ENCODE measurements around the gene PKIB.
"Not testable (repeated sequence)": the region's sequence is repeated elsewhere in the genome, so short reads cannot be mapped to it uniquely, and the experiment has no call there.

Gene PKIB

DNA sequence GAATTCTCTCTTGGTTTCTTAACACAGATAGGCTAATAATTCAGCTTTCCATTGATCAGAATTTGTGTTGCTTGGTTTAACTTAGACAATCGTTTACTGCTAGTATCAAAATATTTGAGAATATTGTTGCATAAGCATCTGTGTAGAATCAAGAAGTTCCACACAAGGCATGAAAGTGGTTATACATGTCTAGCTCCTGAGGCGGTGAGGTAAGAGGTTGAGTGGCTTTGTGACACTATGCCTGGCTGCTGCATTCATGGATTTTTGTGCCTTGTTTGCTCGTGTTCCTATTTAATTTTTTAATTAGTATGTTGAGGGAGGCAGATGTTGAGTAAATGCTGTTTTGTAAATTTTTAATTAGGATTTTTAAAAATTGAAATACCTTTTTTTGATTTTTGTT is 10.2 kb downstream of the PKIB start:
- peaks cover 4% of the 10 kb centered on the region for H3K4me1 ChIP-seq (ENCODE audit: control insufficient read depth, insufficient read depth, low read length, unreplicated experiment)
- H3K27ac ChIP-seq (ENCODE audit: low read depth, low read length), result no peak overlapping the region
- peaks cover 6% of the 10 kb centered on the region; the same call in 1 of the 2 replicates for H3K27me3 ChIP-seq (ENCODE audit: insufficient read depth, low read length)
- no peaks in the 10 kb centered on the region for H3K79me2 ChIP-seq (ENCODE audit: control insufficient read depth, insufficient read depth, low read length, unreplicated experiment)
- H2AFZ ChIP-seq (ENCODE audit: low read length, unreplicated experiment), result no peak overlapping the region
- H3K4me3 ChIP-seq (ENCODE audit: low read depth, low read length), result no peak overlapping the region
- no peaks in the 10 kb centered on the region for H3K36me3 ChIP-seq (ENCODE audit: insufficient read depth, low read length)

- Histone ChIP-seq H3K4me1 (ENCODE audit: control insufficient read depth, insufficient read depth, low read length, unreplicated experiment) (peaks cover 4% of the 10 kb centered on the region), H2AFZ (ENCODE audit: low read length, unreplicated experiment) (no peak overlapping the region), H3K4me3 (ENCODE audit: low read depth, low read length) (no peak overlapping the region), H3K27ac (ENCODE audit: low read depth, low read length) (no peak overlapping the region), H3K27me3 (ENCODE audit: insufficient read depth, low read length) (peaks cover 6% of the 10 kb centered on the region; the same call in 1 of the 2 replicates), H3K36me3 (ENCODE audit: insufficient read depth, low read length) (no peaks in the 10 kb centered on the region), H3K79me2 (ENCODE audit: control insufficient read depth, insufficient read depth, low read length, unreplicated experiment) (no peaks in the 10 kb centered on the region)
Measured at GRCh38 chr6:122620902-122621301, 10.7 kb downstream of the PKIB start.

GRCh38 chr6:122621638-122622037 is 11.4 kb downstream of the PKIB start:
- no peak overlapping the region for H2AFZ ChIP-seq (ENCODE audit: low read length, unreplicated experiment)
- no peak overlapping the region for H3K27ac ChIP-seq (ENCODE audit: low read depth, low read length)
- no peaks in the 10 kb centered on the region for H3K36me3 ChIP-seq (ENCODE audit: insufficient read depth, low read length)
- H3K4me3 ChIP-seq (ENCODE audit: low read depth, low read length), result no peak overlapping the region
- H3K79me2 ChIP-seq (ENCODE audit: control insufficient read depth, insufficient read depth, low read length, unreplicated experiment), result no peaks in the 10 kb centered on the region
- H3K4me1 ChIP-seq (ENCODE audit: control insufficient read depth, insufficient read depth, low read length, unreplicated experiment), result peaks cover 4% of the 10 kb centered on the region
- peaks cover 6% of the 10 kb centered on the region; the same call in 1 of the 2 replicates for H3K27me3 ChIP-seq (ENCODE audit: insufficient read depth, low read length)

- Histone ChIP-seq H2AFZ (ENCODE audit: low read length, unreplicated experiment) (no peak overlapping the region), H3K4me3 (ENCODE audit: low read depth, low read length) (no peak overlapping the region), H3K36me3 (ENCODE audit: insufficient read depth, low read length) (no peaks in the 10 kb centered on the region), H3K27me3 (ENCODE audit: insufficient read depth, low read length) (peaks cover 6% of the 10 kb centered on the region; the same call in 1 of the 2 replicates), H3K27ac (ENCODE audit: low read depth, low read length) (no peak overlapping the region), H3K79me2 (ENCODE audit: control insufficient read depth, insufficient read depth, low read length, unreplicated experiment) (no peaks in the 10 kb centered on the region), H3K4me1 (ENCODE audit: control insufficient read depth, insufficient read depth, low read length, unreplicated experiment) (no peaks in the 10 kb centered on the region)
Measured at GRCh38 chr6:122622479-122622878, 12.3 kb downstream of the PKIB start.

DNA sequence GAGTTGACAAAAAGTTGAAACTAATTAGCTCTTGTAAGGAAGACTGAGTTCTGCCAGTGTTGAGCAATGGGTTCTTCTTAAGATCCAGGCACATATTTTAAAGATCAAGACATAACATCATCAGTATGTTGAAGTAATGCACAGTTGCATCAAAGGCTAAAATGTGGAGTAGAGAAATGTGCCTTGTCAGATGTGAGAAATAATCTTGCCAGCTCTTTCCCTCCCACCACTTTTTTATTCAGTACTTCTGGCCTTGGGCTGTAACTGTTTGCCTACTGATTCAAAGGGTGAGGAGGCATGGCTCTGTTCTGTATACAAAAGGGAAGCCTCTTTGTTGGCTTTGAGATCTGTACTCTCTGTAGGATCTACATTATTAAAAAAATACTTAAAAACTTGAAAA is 13.1 kb downstream of the PKIB start:
- no peaks in the 10 kb centered on the region for H3K79me2 ChIP-seq (ENCODE audit: control insufficient read depth, insufficient read depth, low read length, unreplicated experiment)
- no peaks in the 10 kb centered on the region for H3K4me1 ChIP-seq (ENCODE audit: control insufficient read depth, insufficient read depth, low read length, unreplicated experiment)
- no peaks in the 10 kb centered on the region for H3K36me3 ChIP-seq (ENCODE audit: insufficient read depth, low read length)
- H3K27ac ChIP-seq (ENCODE audit: low read depth, low read length), result no peak overlapping the region
- peaks cover 6% of the 10 kb centered on the region; the same call in 1 of the 2 replicates for H3K27me3 ChIP-seq (ENCODE audit: insufficient read depth, low read length)
- H3K4me3 ChIP-seq (ENCODE audit: low read depth, low read length), result no peak overlapping the region
- H2AFZ ChIP-seq (ENCODE audit: low read length, unreplicated experiment), result no peak overlapping the region

DNA sequence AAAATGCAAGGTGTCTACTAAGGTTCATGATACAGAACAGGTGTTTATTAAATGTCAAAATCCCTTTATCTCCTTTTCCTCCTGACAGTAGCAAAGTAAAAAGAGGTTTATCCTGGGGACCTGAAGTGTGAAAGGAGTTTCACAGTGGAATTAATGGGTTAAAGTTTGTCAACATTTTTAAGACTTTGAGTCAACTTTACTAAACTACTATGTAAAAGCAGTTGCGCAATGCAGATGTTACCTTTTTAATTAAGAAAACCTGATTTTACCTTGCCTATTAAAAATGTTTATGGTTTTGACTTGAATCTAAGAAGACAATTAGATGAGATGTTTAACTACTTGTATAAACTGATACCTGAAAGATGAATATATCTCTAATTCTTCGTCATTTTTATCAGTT is 14.6 kb downstream of the PKIB start:
- Histone ChIP-seq H3K27me3 (ENCODE audit: insufficient read depth, low read length) (peaks cover 6% of the 10 kb centered on the region; the same call in 1 of the 2 replicates), H3K4me3 (ENCODE audit: low read depth, low read length) (no peak overlapping the region), H3K36me3 (ENCODE audit: insufficient read depth, low read length) (no peaks in the 10 kb centered on the region), H3K79me2 (ENCODE audit: control insufficient read depth, insufficient read depth, low read length, unreplicated experiment) (no peaks in the 10 kb centered on the region), H3K27ac (ENCODE audit: low read depth, low read length) (no peak overlapping the region), H2AFZ (ENCODE audit: low read length, unreplicated experiment) (no peak overlapping the region), H3K4me1 (ENCODE audit: control insufficient read depth, insufficient read depth, low read length, unreplicated experiment) (no peaks in the 10 kb centered on the region)

GRCh38 chr6:122628714-122629113 is 18.5 kb downstream of the PKIB start:
- Histone ChIP-seq H3K4me1 (ENCODE audit: control insufficient read depth, insufficient read depth, low read length, unreplicated experiment) (peaks cover 9% of the 10 kb centered on the region), H3K27ac (ENCODE audit: low read depth, low read length) (no peak overlapping the region), H3K36me3 (ENCODE audit: insufficient read depth, low read length) (no peaks in the 10 kb centered on the region), H2AFZ (ENCODE audit: low read length, unreplicated experiment) (no peak overlapping the region), H3K4me3 (ENCODE audit: low read depth, low read length) (no peak overlapping the region), H3K79me2 (ENCODE audit: control insufficient read depth, insufficient read depth, low read length, unreplicated experiment) (no peaks in the 10 kb centered on the region), H3K27me3 (ENCODE audit: insufficient read depth, low read length) (no peaks in the 10 kb centered on the region)

DNA sequence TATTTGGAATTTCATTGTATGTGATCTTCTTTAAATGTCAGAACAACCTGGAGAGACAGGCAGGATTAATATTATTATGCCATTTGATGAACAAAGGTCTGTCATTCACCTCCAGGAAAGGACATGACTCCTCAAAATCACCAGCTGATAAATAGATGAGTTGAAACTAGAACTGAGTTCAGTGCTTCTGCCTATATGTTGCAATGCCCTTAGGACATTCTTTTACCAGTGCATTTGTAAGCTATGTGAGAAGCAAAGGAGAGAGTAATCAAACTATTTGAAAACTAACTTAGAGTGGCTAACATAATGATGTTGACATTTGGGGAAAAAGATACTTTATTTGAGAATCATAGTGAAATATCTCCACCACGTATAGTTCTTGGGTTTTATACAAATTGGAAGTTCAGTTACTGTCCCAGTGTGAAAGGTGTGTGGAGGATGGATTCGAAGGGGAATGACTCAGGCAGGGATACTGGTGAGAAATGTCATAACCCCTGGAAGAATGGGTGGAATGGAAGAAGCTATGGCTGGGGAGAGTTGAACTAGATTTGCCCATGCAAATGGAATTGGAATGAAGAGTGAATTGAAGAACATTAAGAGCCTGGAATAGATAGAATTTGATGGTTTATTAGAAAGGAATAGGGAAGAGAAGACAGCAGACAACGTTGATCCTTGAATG is 21.5 kb downstream of the PKIB start:
- H2AFZ ChIP-seq (ENCODE audit: low read length, unreplicated experiment), result no peak overlapping the region
- H3K36me3 ChIP-seq (ENCODE audit: insufficient read depth, low read length), result no peaks in the 10 kb centered on the region
- H3K4me3 ChIP-seq (ENCODE audit: low read depth, low read length), result no peak overlapping the region
- H3K79me2 ChIP-seq (ENCODE audit: control insufficient read depth, insufficient read depth, low read length, unreplicated experiment), result no peaks in the 10 kb centered on the region
- H3K27ac ChIP-seq (ENCODE audit: low read depth, low read length), result no peak overlapping the region
- no peaks in the 10 kb centered on the region for H3K27me3 ChIP-seq (ENCODE audit: insufficient read depth, low read length)
- peaks cover 9% of the 10 kb centered on the region for H3K4me1 ChIP-seq (ENCODE audit: control insufficient read depth, insufficient read depth, low read length, unreplicated experiment)

DNA sequence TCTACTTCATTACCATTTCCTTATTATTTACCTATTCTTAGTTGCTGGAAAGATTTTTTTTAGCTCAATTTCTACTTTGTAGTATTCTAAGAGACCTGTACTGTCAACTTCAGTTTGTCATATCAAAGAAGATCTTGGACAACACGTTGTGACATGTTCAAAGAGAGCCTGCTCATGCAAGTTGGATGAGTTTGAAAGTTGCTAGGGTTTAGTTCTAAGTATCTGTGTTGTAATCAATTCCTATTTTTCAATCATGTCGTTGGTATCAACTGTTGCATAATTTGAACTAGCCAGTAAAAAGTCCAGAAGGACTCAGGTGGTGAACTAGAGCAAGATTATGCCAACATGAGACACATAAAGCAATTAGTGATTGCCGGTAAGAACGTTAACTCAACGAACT is 30.2 kb downstream of the PKIB start:
- Histone ChIP-seq H3K4me3 (ENCODE audit: low read depth, low read length) (no peak overlapping the region), H3K4me1 (ENCODE audit: control insufficient read depth, insufficient read depth, low read length, unreplicated experiment) (no peaks in the 10 kb centered on the region), H3K27me3 (ENCODE audit: insufficient read depth, low read length) (no peaks in the 10 kb centered on the region), H3K79me2 (ENCODE audit: control insufficient read depth, insufficient read depth, low read length, unreplicated experiment) (no peaks in the 10 kb centered on the region), H2AFZ (ENCODE audit: low read length, unreplicated experiment) (no peak overlapping the region), H3K27ac (ENCODE audit: low read depth, low read length) (no peak overlapping the region), H3K36me3 (ENCODE audit: insufficient read depth, low read length) (no peaks in the 10 kb centered on the region)

DNA sequence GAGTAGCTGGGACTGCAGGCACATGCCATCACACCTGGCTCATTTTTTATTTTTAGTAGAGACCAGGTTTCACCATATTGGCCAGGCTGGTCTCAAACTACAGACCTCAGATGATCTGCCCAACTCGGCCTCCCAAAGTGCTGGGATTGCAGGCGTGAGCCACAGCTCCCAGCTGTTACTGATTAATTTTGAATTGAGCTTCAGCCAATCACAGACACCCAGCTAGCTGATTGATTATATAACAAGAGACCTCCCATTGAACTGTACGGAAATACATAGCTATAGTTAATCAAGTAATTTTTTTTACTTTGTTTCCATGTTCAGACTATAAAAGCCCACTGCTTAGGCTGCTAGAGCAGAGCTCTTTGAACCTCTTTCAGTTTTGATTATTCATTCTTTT is 31.6 kb downstream of the PKIB start:
- Histone ChIP-seq H3K79me2 (ENCODE audit: control insufficient read depth, insufficient read depth, low read length, unreplicated experiment) (no peaks in the 10 kb centered on the region), H3K27ac (ENCODE audit: low read depth, low read length) (no peak overlapping the region), H3K36me3 (ENCODE audit: insufficient read depth, low read length) (no peaks in the 10 kb centered on the region), H3K4me1 (ENCODE audit: control insufficient read depth, insufficient read depth, low read length, unreplicated experiment) (no peaks in the 10 kb centered on the region), H3K4me3 (ENCODE audit: low read depth, low read length) (no peak overlapping the region), H2AFZ (ENCODE audit: low read length, unreplicated experiment) (no peak overlapping the region), H3K27me3 (ENCODE audit: insufficient read depth, low read length) (no peaks in the 10 kb centered on the region)

DNA sequence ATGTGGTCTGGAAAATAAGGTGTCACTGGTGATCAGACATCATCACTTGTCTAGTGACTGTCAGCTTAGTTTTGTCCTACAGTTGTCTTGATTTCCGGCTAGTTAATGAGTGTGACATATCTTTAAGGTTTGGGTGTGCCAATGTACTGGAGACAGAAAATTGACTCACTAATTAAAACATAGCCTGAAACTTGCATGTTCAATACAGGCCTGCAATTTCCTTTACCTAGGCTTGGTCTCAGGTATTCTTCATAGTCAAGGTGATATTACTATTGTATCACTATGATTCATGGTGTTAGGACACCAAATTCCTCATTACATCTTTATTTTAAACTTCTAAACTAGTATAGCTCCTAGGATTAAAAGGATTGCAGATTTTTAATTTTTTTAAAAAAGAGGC is 32.4 kb downstream of the PKIB start:
- not testable (repeated sequence) for H3K79me2 ChIP-seq (ENCODE audit: control insufficient read depth, insufficient read depth, low read length, unreplicated experiment)

More for the DNA sequence above, 32.4 kb downstream of the PKIB start:
- not testable (repeated sequence) for H3K4me3 ChIP-seq (ENCODE audit: low read depth, low read length); H3K27ac ChIP-seq (ENCODE audit: low read depth, low read length); H3K4me1 ChIP-seq (ENCODE audit: control insufficient read depth, insufficient read depth, low read length, unreplicated experiment); H3K27me3 ChIP-seq (ENCODE audit: insufficient read depth, low read length); H3K36me3 ChIP-seq (ENCODE audit: insufficient read depth, low read length); H2AFZ ChIP-seq (ENCODE audit: low read length, unreplicated experiment)
